SK-N-MC (cell line): ENCODE measurements around the gene ANKS1B.

Experiments used
- EZH2 ChIP-seq: fragments of 200-600 bp; sonication (generic); IDR thresholded peaks from one replicate; pipeline ENCODE4 v1.6.1; 2017; ENCODE audit warnings: antibody characterized with exemption
- FOXP2 ChIP-seq: optimal IDR thresholded peaks from 2 replicates; pipeline ENCODE3; 2011; ENCODE audit warnings: mild to moderate bottlenecking, moderate library complexity; ENCODE audit not compliant: insufficient read depth; ENCODE audit errors: extremely low read length, control extremely low read depth
- POLR2AphosphoS5 ChIP-seq: IDR thresholded peaks from 2 replicates; pipeline ENCODE4 v1.6.1; 2012; ENCODE audit warnings: mild to moderate bottlenecking, low read depth, low read length, borderline replicate concordance

GRCh38 chr12:99352269-99352668 is 632.5 kb downstream of the ANKS1B start:
- TF ChIP-seq EZH2 (no peak), POLR2AphosphoS5 (no peak), FOXP2 (no peak)
